Transverse colon (tissue), 4 donors: ENCODE measurements around the gene FIGN.

Experiments
- POLR2A ChIP-seq: fragments of 450-650 bp; IDR thresholded peaks from one replicate; pipeline ENCODE4 v1.6.1; 2016; ENCODE audit warnings: antibody characterized with exemption, mild to moderate bottlenecking, moderate library complexity
- POLR2AphosphoS5 ChIP-seq, 3 donors: sonication (generic); formaldehyde crosslinking; IDR thresholded peaks; one replicate each; pipeline ENCODE4 v1.6.1; 2016; ENCODE audit warnings: antibody characterized with exemption in 3 of 3
- TF ChIP-seq, protein P1 (sequence below), 5 experiments: fragments of 200-600 bp in 3 of 5; fragments of 450-650 bp in 2 of 5; sonication (generic) in 3 of 5; IDR thresholded peaks; 1 replicate in 2 of 5; 2 replicates in 3 of 5; pipeline ENCODE4 v1.5.1; 2016 to 2017; ENCODE audit warnings: antibody characterized with exemption in 5 of 5, inconsistent platforms in 3 of 5, mild to moderate bottlenecking in 2 of 5, moderate library complexity in 1 of 5

DNA sequence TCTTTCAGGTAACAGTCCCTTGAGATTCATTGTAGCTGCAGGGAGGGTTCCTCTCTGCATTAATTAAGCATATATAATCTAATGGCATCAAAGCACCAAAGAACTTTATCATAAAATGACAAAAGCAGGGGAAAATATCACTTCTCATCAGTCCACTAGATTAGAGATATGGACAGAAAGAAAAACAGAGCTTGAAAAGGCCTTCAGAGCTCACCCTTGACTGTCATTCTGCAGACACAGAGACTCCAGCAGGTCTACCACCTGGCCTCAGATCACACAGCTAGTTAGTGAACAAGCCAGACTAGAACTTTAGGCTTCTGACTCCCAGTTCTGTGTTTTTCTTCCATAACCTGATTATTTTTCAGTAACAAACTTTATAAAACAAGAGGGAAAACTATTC lies 88.5 kb downstream of the FIGN start:
- TF ChIP-seq, protein P1, sequence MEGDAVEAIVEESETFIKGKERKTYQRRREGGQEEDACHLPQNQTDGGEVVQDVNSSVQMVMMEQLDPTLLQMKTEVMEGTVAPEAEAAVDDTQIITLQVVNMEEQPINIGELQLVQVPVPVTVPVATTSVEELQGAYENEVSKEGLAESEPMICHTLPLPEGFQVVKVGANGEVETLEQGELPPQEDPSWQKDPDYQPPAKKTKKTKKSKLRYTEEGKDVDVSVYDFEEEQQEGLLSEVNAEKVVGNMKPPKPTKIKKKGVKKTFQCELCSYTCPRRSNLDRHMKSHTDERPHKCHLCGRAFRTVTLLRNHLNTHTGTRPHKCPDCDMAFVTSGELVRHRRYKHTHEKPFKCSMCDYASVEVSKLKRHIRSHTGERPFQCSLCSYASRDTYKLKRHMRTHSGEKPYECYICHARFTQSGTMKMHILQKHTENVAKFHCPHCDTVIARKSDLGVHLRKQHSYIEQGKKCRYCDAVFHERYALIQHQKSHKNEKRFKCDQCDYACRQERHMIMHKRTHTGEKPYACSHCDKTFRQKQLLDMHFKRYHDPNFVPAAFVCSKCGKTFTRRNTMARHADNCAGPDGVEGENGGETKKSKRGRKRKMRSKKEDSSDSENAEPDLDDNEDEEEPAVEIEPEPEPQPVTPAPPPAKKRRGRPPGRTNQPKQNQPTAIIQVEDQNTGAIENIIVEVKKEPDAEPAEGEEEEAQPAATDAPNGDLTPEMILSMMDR (IDR thresholded peaks at IDR 0.05): no peak
- TF ChIP-seq POLR2AphosphoS5 (IDR thresholded peaks at IDR 0.05) (no peak), POLR2A (no peak)
